Dermis lymphatic vessel endothelial cell (primary cell): ENCODE measurements around the gene MBOAT2. TPM values are rescaled to one million over a fixed set of nuclear protein-coding genes. Genes with fewer than 3 reads are reported as not detected.

Experiments used
- total RNA-seq: library from RNA; depleted of rRNA; stranded (reverse); fragments of >200 nt; gene quantifications from 2 replicates; pipeline ENCODE4 v1.2.1, GENCODE V29; 2014

The MBOAT2 gene
- total RNA-seq = 6.3 and 10.1 TPM in 2 replicates

DNA sequence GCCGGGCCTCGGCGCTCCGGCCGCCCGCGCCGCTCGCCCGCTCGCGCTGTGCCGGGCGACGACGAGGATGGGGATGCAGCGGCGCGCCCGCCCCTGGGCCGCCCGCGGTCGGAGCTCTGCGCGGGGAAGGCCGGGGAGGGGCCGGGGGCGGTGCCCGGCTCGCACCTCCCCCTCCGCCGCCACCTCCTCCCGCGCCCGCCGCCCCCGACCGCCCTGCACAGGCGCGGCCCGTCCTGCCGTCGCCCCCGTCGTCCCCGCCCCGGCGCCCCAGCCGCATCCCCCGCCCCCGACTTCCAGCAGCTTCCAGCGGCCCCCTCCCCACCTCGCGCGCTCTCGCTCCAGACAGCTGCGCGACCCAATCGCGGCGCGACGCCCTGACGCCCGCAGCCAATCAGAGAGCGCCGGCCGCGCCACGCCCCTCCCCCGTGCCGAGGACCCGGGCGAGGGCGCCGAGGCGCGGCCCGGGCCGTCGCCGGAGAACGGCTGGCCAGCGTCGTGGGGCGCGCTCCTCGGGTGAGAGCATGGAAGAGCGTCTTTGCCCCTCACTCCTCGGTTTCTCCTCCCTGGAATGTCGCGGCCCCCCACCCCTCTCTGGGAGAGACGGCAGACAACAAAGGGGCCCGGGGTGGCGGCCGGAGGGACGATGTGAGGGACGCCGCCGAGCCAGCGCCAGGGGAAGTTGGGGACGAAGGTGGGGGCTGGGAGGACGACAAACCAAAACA lies at the start of gene MBOAT2:
MBOAT2 (minus strand) TSS at position 69 of the 722 bp plus-strand sequence. CDS start 70 bp downstream, outside the sequence.

DNA sequence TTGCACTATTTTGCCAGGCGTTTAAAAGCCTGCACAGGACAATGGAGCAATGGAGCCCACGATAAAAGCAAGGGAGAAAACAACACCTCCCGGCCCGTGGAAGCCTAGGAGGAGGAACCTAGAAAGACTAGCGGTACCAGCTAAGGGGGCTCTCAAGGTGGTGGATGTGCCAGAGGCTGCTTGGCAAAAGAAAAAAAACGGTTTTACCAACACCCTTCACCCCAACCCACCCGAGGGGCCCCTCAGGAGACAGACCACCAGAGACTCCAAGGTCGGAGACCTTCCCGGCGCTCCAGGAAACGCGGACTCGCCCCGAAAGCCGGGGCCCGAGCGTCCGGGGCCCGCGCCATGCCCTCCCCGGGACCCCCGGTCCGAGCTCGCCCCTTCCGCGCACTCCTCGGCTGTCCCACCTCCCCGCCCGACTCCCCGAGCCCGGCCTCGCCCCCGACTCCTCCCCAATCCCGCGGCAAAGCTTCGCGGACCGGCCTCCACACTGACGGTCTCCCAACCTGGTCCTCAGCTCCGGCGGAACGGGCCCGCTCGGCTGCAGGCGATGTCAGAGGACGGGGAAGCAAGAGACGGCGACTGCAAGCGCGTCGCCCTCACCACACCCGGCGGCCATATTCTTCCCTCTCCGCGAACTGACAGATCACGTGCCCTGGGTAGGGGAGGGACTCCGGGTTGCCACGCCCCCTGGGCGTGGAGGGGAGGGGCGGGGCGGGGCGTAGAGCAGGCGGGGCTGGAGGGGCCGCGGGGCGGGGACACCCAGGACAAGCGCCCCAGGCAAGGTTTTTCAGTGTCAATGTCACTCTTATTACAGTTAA lies 166.3 kb downstream of the MBOAT2 start, which contains the start of gene KIDINS220:
KIDINS220 (minus strand) TSS at position 643 of the 824 bp plus-strand sequence. CDS start 10,520 bp downstream, outside the sequence.

Other genes with a start within 250 kb of the MBOAT2 start
- gene KIDINS220, start 166.1 kb downstream of the MBOAT2 start, total RNA-seq = 60.5 and 77.9 TPM in 2 replicates
- 30.5 and 36.2 TPM in 2 replicates for gene ASAP2, start 203.1 kb upstream of the MBOAT2 start, total RNA-seq